GM12891 (cell line): Measurements from ENCODE around the gene ZC3H18.

ENCODE experiments used
- DNase-seq: peaks from one replicate; pipeline ENCODE4 v3.0.0; 2011; ENCODE audit warnings: low spot score; ENCODE audit not compliant: insufficient read length
- FAIRE-seq: peaks from 2 replicates; lab custom pipeline; 2011; peaks lifted over from hg19 to GRCh38; lab: Jason Lieb, UNC
- PAX5 ChIP-seq: IDR thresholded peaks from 2 replicates; pipeline ENCODE4 v1.6.1; 2011; ENCODE audit warnings: low read length, moderate library complexity, mild to moderate bottlenecking; ENCODE audit not compliant: insufficient read depth, severe bottlenecking
- POLR2A ChIP-seq: IDR thresholded peaks from 2 replicates; pipeline ENCODE4 v1.6.1; 2011; ENCODE audit warnings: low read depth, low read length, control low read depth
- POLR2AphosphoS5 ChIP-seq: IDR thresholded peaks from 2 replicates; pipeline ENCODE4 v1.6.1; 2011; ENCODE audit warnings: low read depth, low read length, control low read depth
- POU2F2 ChIP-seq: IDR thresholded peaks from 2 replicates; pipeline ENCODE4 v1.6.1; 2011; ENCODE audit warnings: low read depth, mild to moderate bottlenecking, control low read depth, low read length, moderate library complexity
- SPI1 ChIP-seq: IDR thresholded peaks from 2 replicates; pipeline ENCODE4 v1.6.1; 2011; ENCODE audit warnings: low read depth, low read length, control low read depth
- TAF1 ChIP-seq: IDR thresholded peaks from 2 replicates; pipeline ENCODE4 v1.6.1; 2011; ENCODE audit warnings: low read depth, low read length, control low read depth

Gene ZC3H18

GRCh38 chr16:88580371-88580770 lies 10.2 kb downstream of the ZC3H18 start:
- TF ChIP-seq TAF1 (no peak), POLR2A (no peak), PAX5 (no peak), SPI1 (no peak), POLR2AphosphoS5 (no peak), POU2F2 (no peak)
- FAIRE-seq (no peak), DNase-seq (no peak)

- no peak for DNase-seq
- FAIRE-seq = no peak
- TF ChIP-seq SPI1 (no peak), POLR2AphosphoS5 (no peak), TAF1 (no peak), POLR2A (no peak), PAX5 (no peak), POU2F2 (no peak)
Observed at GRCh38 chr16:88581033-88581432, 10.8 kb downstream of the ZC3H18 start.

- TF ChIP-seq POLR2A (no peak), TAF1 (no peak), POLR2AphosphoS5 (no peak), PAX5 (no peak), POU2F2 (no peak), SPI1 (no peak)
- DNase-seq (no peak), FAIRE-seq (no peak)
Observed at GRCh38 chr16:88582912-88583575, 12.8 kb downstream of the ZC3H18 start.

GRCh38 chr16:88584676-88585075 lies 14.5 kb downstream of the ZC3H18 start:
- no peak for FAIRE-seq
- no peak for DNase-seq
- no peak for TF ChIP-seq POLR2A
- TF ChIP-seq PAX5 = no peak
- TF ChIP-seq POLR2AphosphoS5 = no peak
- TF ChIP-seq POU2F2 = no peak
- no peak for TF ChIP-seq TAF1
- TF ChIP-seq SPI1 = no peak

- no peak for FAIRE-seq
- DNase-seq = no peak
- TF ChIP-seq TAF1 (no peak), PAX5 (no peak), POLR2A (no peak), POLR2AphosphoS5 (no peak), SPI1 (no peak), POU2F2 (no peak)
Observed at GRCh38 chr16:88585269-88585668, 15.1 kb downstream of the ZC3H18 start.

- FAIRE-seq (no peak), DNase-seq (no peak)
- TF ChIP-seq POLR2A (no peak), POLR2AphosphoS5 (no peak; the same call in 1 of the 2 replicates), PAX5 (no peak), SPI1 (no peak), POU2F2 (no peak), TAF1 (no peak)
Observed at GRCh38 chr16:88585927-88586581, 15.9 kb downstream of the ZC3H18 start.

GRCh38 chr16:88588148-88588547 lies 17.9 kb downstream of the ZC3H18 start:
- FAIRE-seq (no peak), DNase-seq (no peak)
- TF ChIP-seq PAX5 = no peak
- no peak for TF ChIP-seq POU2F2
- TF ChIP-seq POLR2AphosphoS5 = no peak
- TF ChIP-seq POLR2A = no peak
- no peak for TF ChIP-seq SPI1
- no peak for TF ChIP-seq TAF1

GRCh38 chr16:88588754-88589153 lies 18.6 kb downstream of the ZC3H18 start:
- FAIRE-seq (no peak), DNase-seq (no peak)
- no peak for TF ChIP-seq TAF1
- no peak for TF ChIP-seq POLR2AphosphoS5
- no peak for TF ChIP-seq SPI1
- no peak for TF ChIP-seq POLR2A
- TF ChIP-seq POU2F2 = no peak
- TF ChIP-seq PAX5 = no peak

- no peak for DNase-seq
- no peak for FAIRE-seq
- TF ChIP-seq POLR2A (no peak), SPI1 (no peak), POU2F2 (no peak)
Observed at GRCh38 chr16:88589441-88589840, 19.2 kb downstream of the ZC3H18 start.

- FAIRE-seq (no peak), DNase-seq (no peak)
- TF ChIP-seq POLR2A = 0 out of 2 replicates have a peak, but pooled peaks have one; percentile 17
- TF ChIP-seq SPI1 = peak; percentile 48
- TF ChIP-seq POU2F2 = no peak
- no peak for TF ChIP-seq POLR2AphosphoS5
Observed at GRCh38 chr16:88591577-88592021, 21.4 kb downstream of the ZC3H18 start.
